Chondrocyte (in vitro differentiated cells): ENCODE results near the gene PKP1. TPM values are rescaled to one million over a fixed set of nuclear protein-coding genes. Genes with fewer than 3 reads are reported as not detected.
A peak's percentile ranks its signal among the peaks of the same experiment; 100 is the strongest.

Source experiments
- DNase-seq: peaks from one replicate; pipeline ENCODE4 v3.0.0; 2021; ENCODE audit warnings: mixed read lengths, low spot score
- H3K27ac Mint-ChIP-seq: one replicate; pipeline ENCODE4 v1.8.0; 2021; ENCODE audit warnings: mild to moderate bottlenecking, moderate library complexity, mixed read lengths; ENCODE audit not compliant: unreplicated experiment
- H3K27me3 Mint-ChIP-seq: 2 replicates; pipeline ENCODE4 v1.8.0; 2021; ENCODE audit warnings: low read depth, mixed read lengths
- H3K36me3 Mint-ChIP-seq: 2 replicates; pipeline ENCODE4 v1.8.0; 2021; ENCODE audit warnings: low read depth, mixed read lengths
- H3K4me1 Mint-ChIP-seq: 2 replicates; pipeline ENCODE4 v1.8.0; 2021; ENCODE audit warnings: low read depth, mild to moderate bottlenecking, mixed read lengths
- H3K4me3 Mint-ChIP-seq: one replicate; pipeline ENCODE4 v1.8.0; 2021; ENCODE audit warnings: mild to moderate bottlenecking, moderate library complexity, mixed read lengths; ENCODE audit not compliant: unreplicated experiment
- H3K9me3 Mint-ChIP-seq: 2 replicates; pipeline ENCODE4 v1.8.0; 2021; ENCODE audit warnings: low read depth, mixed read lengths
- total RNA-seq: library from RNA; stranded (reverse); gene quantifications from 3 replicates; pipeline ENCODE4 v1.2.1, GENCODE V29; 2021
- TF ChIP-seq, protein P1 (sequence below): fragments of 200-600 bp; sonication (generic); IDR thresholded peaks from 2 replicates; pipeline ENCODE4 v1.5.0; 2021; ENCODE audit warnings: antibody characterized with exemption, mild to moderate bottlenecking, moderate library complexity

The PKP1 gene
- total RNA-seq, 1 donor from 2014 or later: 4.0 TPM

DNA sequence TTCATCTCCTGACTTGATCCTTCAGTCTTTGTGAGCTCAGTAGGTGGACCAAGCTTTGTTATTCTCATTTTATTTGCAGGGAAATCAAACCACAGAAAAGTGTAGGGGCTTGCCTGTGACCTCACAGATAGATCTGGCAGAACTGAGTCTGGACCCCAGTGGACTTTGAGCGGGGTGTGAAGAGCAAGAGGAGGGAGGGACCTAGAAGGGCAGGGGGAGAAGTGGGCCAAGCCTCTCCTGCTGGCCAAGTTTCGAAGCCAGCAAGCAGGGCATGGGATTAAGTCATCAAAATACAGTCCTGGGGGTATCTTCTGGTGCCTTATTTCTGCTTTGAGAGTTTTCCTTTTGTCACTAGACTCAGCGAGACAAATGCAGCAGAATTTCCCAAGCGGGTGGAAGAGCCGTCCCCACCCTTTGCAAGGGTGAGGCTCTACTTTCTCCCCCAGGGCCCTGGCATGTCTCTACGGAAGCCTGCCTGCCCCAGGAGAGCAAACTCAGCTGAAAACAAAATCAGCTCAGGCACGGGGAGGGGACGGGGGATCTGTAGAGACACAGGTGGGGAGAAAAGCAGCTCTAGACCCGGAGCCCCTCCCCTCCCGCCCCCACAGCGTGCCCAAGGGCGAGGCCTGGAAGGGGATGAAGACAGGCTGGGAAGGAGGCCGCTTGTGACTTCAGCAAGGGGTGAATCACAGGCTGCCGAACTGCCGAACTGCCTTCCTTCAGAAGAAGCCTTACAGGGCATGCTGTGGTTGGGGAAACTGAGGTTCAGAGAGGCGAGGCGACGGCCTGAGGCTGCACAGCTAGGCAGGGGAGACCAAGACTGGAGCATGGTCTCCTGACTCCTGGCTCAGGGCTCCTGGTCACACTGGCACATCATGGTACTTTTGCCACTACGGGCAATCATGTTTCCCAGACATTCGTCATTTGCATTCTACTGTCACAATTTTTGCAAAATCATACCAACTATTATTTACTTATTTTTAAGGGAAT, 19.2 kb downstream of the PKP1 start:
- DNase-seq: no peak

DNA sequence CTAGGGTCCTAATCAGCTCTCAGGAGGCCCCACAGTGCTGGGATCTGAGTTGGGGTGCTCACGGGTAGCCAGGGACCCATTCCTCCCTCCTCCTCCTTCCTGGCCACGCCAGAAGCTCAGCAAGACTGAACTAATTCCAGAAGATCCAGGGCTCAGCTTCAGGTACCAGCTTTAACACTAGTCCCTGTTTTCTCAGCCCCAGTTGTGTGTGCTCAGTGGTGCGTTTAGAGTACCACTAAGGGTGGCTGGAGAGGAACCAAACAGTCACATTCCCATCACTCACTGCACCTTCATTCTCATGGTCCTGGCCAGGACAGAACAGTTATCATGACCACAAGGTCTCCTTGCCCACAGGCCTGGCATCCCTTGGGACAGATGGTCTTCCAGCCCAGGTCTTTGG, 20.8 kb downstream of the PKP1 start:
- H3K36me3 Mint-ChIP-seq: no peaks in the 10 kb centered on the region
- no peak overlapping the region for H3K4me3 Mint-ChIP-seq
- peaks cover 43% of the 10 kb centered on the region for H3K4me1 Mint-ChIP-seq
- H3K27me3 Mint-ChIP-seq: no peaks in the 10 kb centered on the region
- H3K27ac Mint-ChIP-seq: no peak overlapping the region
- no peak for DNase-seq
- TF ChIP-seq, protein P1, sequence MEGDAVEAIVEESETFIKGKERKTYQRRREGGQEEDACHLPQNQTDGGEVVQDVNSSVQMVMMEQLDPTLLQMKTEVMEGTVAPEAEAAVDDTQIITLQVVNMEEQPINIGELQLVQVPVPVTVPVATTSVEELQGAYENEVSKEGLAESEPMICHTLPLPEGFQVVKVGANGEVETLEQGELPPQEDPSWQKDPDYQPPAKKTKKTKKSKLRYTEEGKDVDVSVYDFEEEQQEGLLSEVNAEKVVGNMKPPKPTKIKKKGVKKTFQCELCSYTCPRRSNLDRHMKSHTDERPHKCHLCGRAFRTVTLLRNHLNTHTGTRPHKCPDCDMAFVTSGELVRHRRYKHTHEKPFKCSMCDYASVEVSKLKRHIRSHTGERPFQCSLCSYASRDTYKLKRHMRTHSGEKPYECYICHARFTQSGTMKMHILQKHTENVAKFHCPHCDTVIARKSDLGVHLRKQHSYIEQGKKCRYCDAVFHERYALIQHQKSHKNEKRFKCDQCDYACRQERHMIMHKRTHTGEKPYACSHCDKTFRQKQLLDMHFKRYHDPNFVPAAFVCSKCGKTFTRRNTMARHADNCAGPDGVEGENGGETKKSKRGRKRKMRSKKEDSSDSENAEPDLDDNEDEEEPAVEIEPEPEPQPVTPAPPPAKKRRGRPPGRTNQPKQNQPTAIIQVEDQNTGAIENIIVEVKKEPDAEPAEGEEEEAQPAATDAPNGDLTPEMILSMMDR: no peak
- no peaks in the 10 kb centered on the region for H3K9me3 Mint-ChIP-seq

More for the DNA sequence above, 19.2 kb downstream of the PKP1 start:
- Mint-ChIP-seq H3K27me3 (no peaks in the 10 kb centered on the region), H3K4me3 (no peak overlapping the region), H3K27ac (no peak overlapping the region), H3K36me3 (no peaks in the 10 kb centered on the region), H3K9me3 (no peaks in the 10 kb centered on the region), H3K4me1 (peaks cover 32% of the 10 kb centered on the region)
- TF ChIP-seq, protein P1: no peak

GRCh38 chr1:201305815-201306214, 22.5 kb downstream of the PKP1 start:
- no peaks in the 10 kb centered on the region for H3K9me3 Mint-ChIP-seq
- TF ChIP-seq, protein P1: no peak
- no peak overlapping the region for H3K27ac Mint-ChIP-seq
- no peak overlapping the region for H3K4me3 Mint-ChIP-seq
- peak; percentile 34 for DNase-seq
- no peaks in the 10 kb centered on the region for H3K36me3 Mint-ChIP-seq
- no peaks in the 10 kb centered on the region for H3K27me3 Mint-ChIP-seq
- peaks cover 47% of the 10 kb centered on the region for H3K4me1 Mint-ChIP-seq

DNA sequence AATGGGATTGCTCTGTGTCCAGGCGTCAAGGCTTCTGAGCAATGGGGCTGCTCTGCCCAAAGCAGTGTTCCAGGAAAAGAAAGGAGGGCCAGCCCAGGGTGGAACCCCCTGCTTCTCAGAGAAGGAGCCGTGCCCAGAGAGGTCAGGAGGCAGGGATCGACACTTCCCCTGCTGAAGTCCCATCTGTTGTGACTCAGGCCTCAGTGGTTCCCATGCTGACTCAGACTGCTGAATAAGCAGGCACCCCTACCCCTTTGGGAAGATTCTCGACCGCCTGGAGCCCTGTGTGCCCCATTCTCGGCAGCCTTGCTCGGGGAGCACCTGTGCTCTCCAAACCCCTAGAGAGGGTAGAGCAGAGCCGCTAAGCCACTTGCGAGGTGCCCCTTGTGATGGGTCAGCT, 23.9 kb downstream of the PKP1 start:
- Mint-ChIP-seq H3K27me3 (no peaks in the 10 kb centered on the region), H3K9me3 (no peaks in the 10 kb centered on the region), H3K4me3 (no peak overlapping the region), H3K27ac (no peak overlapping the region), H3K4me1 (peaks cover 51% of the 10 kb centered on the region), H3K36me3 (no peaks in the 10 kb centered on the region)
- no peak for DNase-seq
- TF ChIP-seq, protein P1: no peak

DNA sequence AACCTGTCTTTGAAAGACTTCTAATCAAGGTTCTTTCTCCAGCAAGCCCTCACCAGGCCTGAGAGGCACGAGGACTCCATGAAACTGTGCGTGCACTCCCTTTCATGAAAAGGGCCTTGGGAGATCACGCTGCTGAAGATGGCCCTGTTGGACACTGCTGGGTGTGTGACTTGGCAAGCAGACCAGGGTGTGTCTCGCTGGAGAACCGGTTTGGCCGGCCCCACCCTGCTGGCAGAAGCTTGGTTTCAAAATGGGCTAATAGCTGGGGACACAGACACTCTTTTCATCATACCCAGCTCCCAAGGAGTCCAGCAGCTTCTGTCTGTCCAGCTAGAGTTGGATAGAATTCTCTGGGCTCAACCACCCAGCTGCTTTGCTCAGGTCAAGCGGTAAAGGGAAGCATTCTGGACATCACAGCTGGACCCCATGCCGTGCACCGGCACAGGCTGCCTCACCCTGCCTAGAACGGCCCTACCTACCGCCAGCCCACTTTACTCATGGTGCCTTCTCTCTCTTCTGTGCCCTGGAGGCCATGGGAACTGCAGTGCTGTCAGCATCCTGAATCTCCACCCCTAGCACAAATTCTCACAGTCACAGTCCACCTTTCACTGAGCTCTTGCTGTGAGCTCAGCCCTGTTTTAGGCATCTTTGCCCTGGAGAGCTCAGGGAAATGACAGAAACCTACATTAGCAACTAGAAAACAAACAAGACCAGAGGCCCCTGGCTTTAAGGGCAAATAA, 24.6 kb downstream of the PKP1 start:
- no peaks in the 10 kb centered on the region for H3K36me3 Mint-ChIP-seq
- H3K4me1 Mint-ChIP-seq: peaks cover 48% of the 10 kb centered on the region
- H3K27ac Mint-ChIP-seq: peak overlapping the region; percentile 24
- no peak for DNase-seq
- TF ChIP-seq, protein P1: no peak
- H3K4me3 Mint-ChIP-seq: no peak overlapping the region
- no peaks in the 10 kb centered on the region for H3K9me3 Mint-ChIP-seq
- H3K27me3 Mint-ChIP-seq: no peaks in the 10 kb centered on the region
